CD4-positive, CD25-positive, alpha-beta regulatory T cell (primary cell): ENCODE data around the gene NSMCE1. TPM values are rescaled to one million over a fixed set of nuclear protein-coding genes. Genes with fewer than 3 reads are reported as not detected.
A peak's percentile ranks its signal among the peaks of the same experiment; 100 is the strongest.
"Not testable (repeated sequence)": the region's sequence is repeated elsewhere in the genome, so short reads cannot be mapped to it uniquely, and the experiment has no call there.

Experiments
- ATAC-seq, 2 donors: fragments of 150-1000 bp; cut with Tn5 transposase; one replicate each; pipeline ENCODE4 v1.10.0; 2021; ENCODE audit warnings: low read depth in 2 of 2, moderate number of reproducible peaks in 2 of 2, moderate library complexity in 1 of 2
- DNase-seq, 3 donors: peaks; one replicate each; pipeline versions ENCODE4 v3.0.0 to v3.0.0-alpha.2; 2012 to 2022; ENCODE audit warnings: mixed read lengths in 1 of 3
- H3K27ac ChIP-seq: one replicate; pipeline ENCODE4 v1.7.0; 2013; ENCODE audit warnings: mild to moderate bottlenecking, low read length; ENCODE audit not compliant: insufficient read depth, poor library complexity, severe bottlenecking
- H3K27me3 ChIP-seq: one replicate; pipeline ENCODE4 v1.7.0; 2013; ENCODE audit warnings: low read length; ENCODE audit not compliant: control insufficient read depth, insufficient read depth
- H3K36me3 ChIP-seq: one replicate; pipeline ENCODE4 v1.7.0; 2013; ENCODE audit warnings: mild to moderate bottlenecking, low read length, moderate library complexity; ENCODE audit not compliant: control insufficient read depth, insufficient read depth
- H3K4me1 ChIP-seq: 2 replicates; pipeline ENCODE4 v1.7.0; 2013; ENCODE audit warnings: mild to moderate bottlenecking, low read length; ENCODE audit not compliant: insufficient read depth, control insufficient read depth, poor library complexity, severe bottlenecking
- H3K4me3 ChIP-seq: one replicate; pipeline ENCODE4 v1.7.0; 2013; ENCODE audit warnings: low read depth, mild to moderate bottlenecking, low read length, moderate library complexity
- H3K9me3 ChIP-seq, 2 experiments: 1 replicate in 1 of 2; 2 replicates in 1 of 2; pipeline ENCODE4 v1.7.0; 2013; ENCODE audit warnings: low read length in 2 of 2, mild to moderate bottlenecking in 1 of 2, moderate library complexity in 1 of 2; ENCODE audit not compliant: control insufficient read depth in 2 of 2
- H3K27ac Mint-ChIP-seq, 3 donors: one replicate each; pipeline ENCODE4 v1.8.0; 2020 to 2022; ENCODE audit warnings: mild to moderate bottlenecking in 3 of 3, mixed read lengths in 3 of 3, moderate library complexity in 2 of 3
- H3K27me3 Mint-ChIP-seq: one replicate; pipeline ENCODE4 v1.8.0; 2022; ENCODE audit warnings: mild to moderate bottlenecking, mixed read lengths
- H3K36me3 Mint-ChIP-seq: one replicate; pipeline ENCODE4 v1.8.0; 2020; ENCODE audit warnings: mixed read lengths
- H3K4me1 Mint-ChIP-seq, 4 donors: one replicate each; pipeline ENCODE4 v1.8.0; 2020 to 2022; ENCODE audit warnings: mixed read lengths in 4 of 4, mild to moderate bottlenecking in 1 of 4
- H3K4me3 Mint-ChIP-seq, 4 donors: one replicate each; pipeline ENCODE4 v1.8.0; 2020 to 2022; ENCODE audit warnings: mild to moderate bottlenecking in 4 of 4, mixed read lengths in 4 of 4, moderate library complexity in 3 of 4
- H3K9me3 Mint-ChIP-seq, 7 donors: one replicate each; pipeline ENCODE4 v1.8.0; 2020 to 2022; ENCODE audit warnings: mixed read lengths in 7 of 7, mild to moderate bottlenecking in 3 of 7, moderate library complexity in 2 of 7
- polyA plus RNA-seq, 4 donors: library from polyadenylated mRNA; unstranded; fragments of 300-500 nt; fragmentation: Illumina TruSeq; gene quantifications; one replicate each; pipeline ENCODE4 v1.2.3, GENCODE V29; 2021
- total RNA-seq: library from RNA; stranded (reverse); gene quantifications from one replicate; pipeline ENCODE4 v1.2.3, GENCODE V29; 2022

The NSMCE1 gene
- total and polyA plus RNA-seq, 5 donors from 2014 or later: 40.0 to 156 (median 131) TPM

GRCh38 chr16:27287051-27287811 lies 18.7 kb upstream of the NSMCE1 start:
- Histone ChIP-seq H3K36me3 (no peaks in the 10 kb centered on the region), H3K27ac (no peak overlapping the region), H3K4me1 (no peaks in the 10 kb centered on the region), H3K4me3 (no peak overlapping the region), H3K9me3 (no peaks in the 10 kb centered on the region), H3K27me3 (no peaks in the 10 kb centered on the region)
- Mint-ChIP-seq H3K9me3 (peaks cover 0 to 4% (median 0%) of the 10 kb centered on the region in 7 donors), H3K27me3 (no peaks in the 10 kb centered on the region), H3K4me3 (no peak overlapping the region), H3K4me1 (peaks cover 4 to 36% (median 13%) of the 10 kb centered on the region in 4 donors), H3K27ac (no peak overlapping the region), H3K36me3 (peaks cover 5% of the 10 kb centered on the region)
- DNase-seq (no peak), ATAC-seq (no peak)

GRCh38 chr16:27286451-27286850 lies 17.9 kb upstream of the NSMCE1 start:
- H3K4me3 Mint-ChIP-seq: no peak overlapping the region
- peaks cover 4 to 39% (median 14%) of the 10 kb centered on the region in 4 donors for H3K4me1 Mint-ChIP-seq
- no peak overlapping the region for H3K27ac ChIP-seq

GRCh38 chr16:27285676-27286196 lies 17.2 kb upstream of the NSMCE1 start:
- H3K4me3 ChIP-seq: no peak overlapping the region
- H3K27ac Mint-ChIP-seq: peak overlapping the region in 1 of 3 donors; percentile 66
- DNase-seq (no peak), ATAC-seq (no peak)
- no peaks in the 10 kb centered on the region for H3K9me3 ChIP-seq
- peaks cover 9 to 44% (median 20%) of the 10 kb centered on the region in 4 donors for H3K4me1 Mint-ChIP-seq
- no peak overlapping the region for H3K4me3 Mint-ChIP-seq
- H3K36me3 Mint-ChIP-seq: peaks cover 5% of the 10 kb centered on the region
- H3K27me3 Mint-ChIP-seq: no peaks in the 10 kb centered on the region
- peaks cover 0 to 4% (median 0%) of the 10 kb centered on the region in 7 donors for H3K9me3 Mint-ChIP-seq
- no peak overlapping the region for H3K27ac ChIP-seq
- no peaks in the 10 kb centered on the region for H3K36me3 ChIP-seq
- H3K27me3 ChIP-seq: no peaks in the 10 kb centered on the region
- H3K4me1 ChIP-seq: peaks cover 4% of the 10 kb centered on the region

More at GRCh38 chr16:27286451-27286850, 17.9 kb upstream of the NSMCE1 start:
- no peaks in the 10 kb centered on the region for H3K36me3 ChIP-seq
- H3K9me3 ChIP-seq: no peaks in the 10 kb centered on the region
- Mint-ChIP-seq H3K27ac (no peak overlapping the region), H3K27me3 (no peaks in the 10 kb centered on the region), H3K36me3 (peaks cover 5% of the 10 kb centered on the region), H3K9me3 (peaks cover 0 to 4% (median 0%) of the 10 kb centered on the region in 7 donors)
- H3K27me3 ChIP-seq: no peaks in the 10 kb centered on the region
- no peak overlapping the region for H3K4me3 ChIP-seq
- H3K4me1 ChIP-seq: peaks cover 2% of the 10 kb centered on the region
- DNase-seq: no peak
- no peak for ATAC-seq

- H3K27ac Mint-ChIP-seq: peak overlapping the region in 1 of 3 donors; percentile 20
- Histone ChIP-seq H3K36me3 (no peaks in the 10 kb centered on the region), H3K4me1 (peaks cover 4% of the 10 kb centered on the region), H3K9me3 (no peaks in the 10 kb centered on the region), H3K27me3 (no peaks in the 10 kb centered on the region), H3K27ac (no peak overlapping the region), H3K4me3 (no peak overlapping the region)
- ATAC-seq (no peak), DNase-seq (no peak)
- peaks cover 9 to 38% (median 18%) of the 10 kb centered on the region in 4 donors for H3K4me1 Mint-ChIP-seq
- no peaks in the 10 kb centered on the region for H3K27me3 Mint-ChIP-seq
- H3K4me3 Mint-ChIP-seq: no peak overlapping the region
- peaks cover 5% of the 10 kb centered on the region for H3K36me3 Mint-ChIP-seq
- peaks cover 0 to 4% (median 0%) of the 10 kb centered on the region in 7 donors for H3K9me3 Mint-ChIP-seq
These were observed 16.5 kb upstream of the NSMCE1 start for GRCh38 chr16:27284865-27285675.

GRCh38 chr16:27281243-27281642 lies 12.7 kb upstream of the NSMCE1 start:
- Mint-ChIP-seq H3K27me3 (peaks cover 5% of the 10 kb centered on the region), H3K4me1 (peaks cover 9 to 27% (median 15%) of the 10 kb centered on the region in 4 donors), H3K9me3 (peaks cover 0 to 2% (median 0%) of the 10 kb centered on the region in 7 donors), H3K36me3 (no peaks in the 10 kb centered on the region), H3K4me3 (peak overlapping the region in 3 of 4 donors; percentile 32 to 67 (median 53)), H3K27ac (peak overlapping the region in 2 of 3 donors; percentile 82 to 90)
- Histone ChIP-seq H3K9me3 (no peaks in the 10 kb centered on the region), H3K4me1 (peaks cover 4% of the 10 kb centered on the region), H3K36me3 (no peaks in the 10 kb centered on the region), H3K27me3 (no peaks in the 10 kb centered on the region), H3K27ac (no peak overlapping the region), H3K4me3 (peak overlapping the region; percentile 21)
- peak in 1 of 2 donors; percentile 28 for ATAC-seq
- DNase-seq: peak in 1 of 3 donors; percentile 57

- no peak for DNase-seq
- H3K27ac ChIP-seq: no peak overlapping the region
- Mint-ChIP-seq H3K27ac (no peak overlapping the region), H3K27me3 (peaks cover 32% of the 10 kb centered on the region), H3K4me3 (no peak overlapping the region), H3K4me1 (peaks cover 6 to 23% (median 13%) of the 10 kb centered on the region in 4 donors), H3K9me3 (peaks cover 0 to 3% (median 0%) of the 10 kb centered on the region in 7 donors), H3K36me3 (no peaks in the 10 kb centered on the region)
- ATAC-seq: no peak
- H3K4me1 ChIP-seq: no peaks in the 10 kb centered on the region
- H3K36me3 ChIP-seq: no peaks in the 10 kb centered on the region
- H3K4me3 ChIP-seq: no peak overlapping the region
- no peaks in the 10 kb centered on the region for H3K9me3 ChIP-seq
- no peaks in the 10 kb centered on the region for H3K27me3 ChIP-seq
These were observed 6.8 kb upstream of the NSMCE1 start for GRCh38 chr16:27275394-27275793.

- peak overlapping the region; percentile 52 to 74 (median 64) for H3K4me3 Mint-ChIP-seq
- not testable (repeated sequence) for H3K27me3 ChIP-seq, H3K4me3 ChIP-seq, H3K36me3 Mint-ChIP-seq, H3K9me3 Mint-ChIP-seq, H3K27ac ChIP-seq, H3K9me3 ChIP-seq, H3K4me1 ChIP-seq, H3K36me3 ChIP-seq
- peak in 1 of 2 donors; percentile 48 for ATAC-seq
- DNase-seq: peak in 1 of 3 donors; percentile 28
- peaks cover 32% of the 10 kb centered on the region for H3K27me3 Mint-ChIP-seq
- peaks cover 6 to 27% (median 17%) of the 10 kb centered on the region in 4 donors for H3K4me1 Mint-ChIP-seq
- H3K27ac Mint-ChIP-seq: peak overlapping the region in 2 of 3 donors; percentile 42 to 87
These were observed 5.9 kb upstream of the NSMCE1 start for GRCh38 chr16:27274424-27274874.
